DND-41 (cell line): ENCODE results near the gene TCF12.

Experiments
- EZH2 ChIP-seq: IDR thresholded peaks from 3 replicates; pipeline ENCODE4 v1.6.1; 2012; ENCODE audit warnings: borderline replicate concordance, low read depth, mild to moderate bottlenecking, moderate library complexity, low read length, inconsistent platforms; ENCODE audit not compliant: severe bottlenecking
- TF ChIP-seq, protein P1 (sequence below): IDR thresholded peaks from 2 replicates; pipeline ENCODE4 v1.5.1; 2012; ENCODE audit warnings: borderline replicate concordance, low read length, moderate library complexity, mild to moderate bottlenecking; ENCODE audit not compliant: poor library complexity, severe bottlenecking; ENCODE audit errors: extremely low read depth

DNA sequence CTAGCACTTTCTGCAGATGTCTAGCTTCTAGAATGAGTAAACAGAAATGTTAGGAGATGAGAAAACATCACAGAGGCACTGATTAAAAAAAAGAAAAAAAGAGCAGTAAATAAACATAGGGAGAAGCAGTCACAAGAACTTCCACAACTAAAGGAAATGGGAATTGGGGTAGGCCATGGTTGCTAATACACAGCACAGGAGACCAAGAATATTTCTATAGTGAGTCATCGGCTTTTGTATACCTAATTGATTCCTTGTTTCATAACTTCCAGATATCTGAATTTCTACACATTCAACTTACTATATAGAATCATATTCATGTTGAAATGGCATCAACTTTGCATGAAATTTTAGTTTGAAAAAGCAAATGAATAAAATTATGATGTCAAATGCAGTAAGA is 47.3 kb upstream of the TCF12 start:
- TF ChIP-seq EZH2, result no peak
- TF ChIP-seq, protein P1, sequence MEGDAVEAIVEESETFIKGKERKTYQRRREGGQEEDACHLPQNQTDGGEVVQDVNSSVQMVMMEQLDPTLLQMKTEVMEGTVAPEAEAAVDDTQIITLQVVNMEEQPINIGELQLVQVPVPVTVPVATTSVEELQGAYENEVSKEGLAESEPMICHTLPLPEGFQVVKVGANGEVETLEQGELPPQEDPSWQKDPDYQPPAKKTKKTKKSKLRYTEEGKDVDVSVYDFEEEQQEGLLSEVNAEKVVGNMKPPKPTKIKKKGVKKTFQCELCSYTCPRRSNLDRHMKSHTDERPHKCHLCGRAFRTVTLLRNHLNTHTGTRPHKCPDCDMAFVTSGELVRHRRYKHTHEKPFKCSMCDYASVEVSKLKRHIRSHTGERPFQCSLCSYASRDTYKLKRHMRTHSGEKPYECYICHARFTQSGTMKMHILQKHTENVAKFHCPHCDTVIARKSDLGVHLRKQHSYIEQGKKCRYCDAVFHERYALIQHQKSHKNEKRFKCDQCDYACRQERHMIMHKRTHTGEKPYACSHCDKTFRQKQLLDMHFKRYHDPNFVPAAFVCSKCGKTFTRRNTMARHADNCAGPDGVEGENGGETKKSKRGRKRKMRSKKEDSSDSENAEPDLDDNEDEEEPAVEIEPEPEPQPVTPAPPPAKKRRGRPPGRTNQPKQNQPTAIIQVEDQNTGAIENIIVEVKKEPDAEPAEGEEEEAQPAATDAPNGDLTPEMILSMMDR, result no peak
